ENCODE measurements around the gene EFCAB11. TPM values are rescaled to one million over a fixed set of nuclear protein-coding genes. Genes with fewer than 3 reads are reported as not detected.

EFCAB11 gene
- polyA plus RNA-seq, 3 donors = 2.0 to 4.3 (median 2.1) TPM

GRCh38 chr14:89771251-89771650, 183.3 kb downstream of the EFCAB11 start:
- no CpG with 5 or more reads among the region's 3 CpGs for WGBS (ENCODE audit: insufficient coverage)
- Histone ChIP-seq H3K36me3 (replicated peaks in 1 of 2; ENCODE audit: control insufficient read depth in 1 of 2, insufficient read depth in 2 of 2, low read length in 2 of 2) (no peaks in the 10 kb centered on the region), H3K4me3 (replicated peaks in 1 of 3; ENCODE audit: low read depth in 2 of 3, low read length in 3 of 3) (no peak overlapping the region), H3K9me3 (replicated peaks in 1 of 2; ENCODE audit: control insufficient read depth in 1 of 2, insufficient read depth in 1 of 2, low read length in 2 of 2) (no peaks in the 10 kb centered on the region), H3K9ac (ENCODE audit: insufficient read depth, low read length, poor library complexity, severe bottlenecking) (no peak overlapping the region), H3K79me2 (ENCODE audit: insufficient read depth, low read length) (no peaks in the 10 kb centered on the region), H3K4me2 (replicated peaks; ENCODE audit: extremely low read depth, low read length, poor library complexity, severe bottlenecking) (no peak overlapping the region), H2AFZ (ENCODE audit: insufficient read depth, low read depth, low read length, poor library complexity, severe bottlenecking) (no peak overlapping the region), H3K27me3 (ENCODE audit: control insufficient read depth in 2 of 2, insufficient read depth in 2 of 2, low read length in 2 of 2) (no peaks in the 10 kb centered on the region), H3K27ac (ENCODE audit: low read depth in 1 of 2, low read length in 2 of 2) (no peak overlapping the region), H3K4me1 (ENCODE audit: control insufficient read depth in 1 of 2, insufficient read depth in 2 of 2, low read length in 2 of 2) (peaks cover 56 to 62% of the 10 kb centered on the region in 2 donors), H4K20me1 (ENCODE audit: insufficient read depth, low read length) (no peaks in the 10 kb centered on the region)
- H3K4me1 Mint-ChIP-seq = peaks cover 58% of the 10 kb centered on the region
- no peak for DNase-seq
- peaks cover 0 to 4% (median 1%) of the 10 kb centered on the region in 3 donors for H3K27me3 Mint-ChIP-seq (ENCODE audit: low read depth in 3 of 3)
- H3K27ac Mint-ChIP-seq = peak overlapping the region in 1 of 7 donors; percentile 7
- intact Hi-C loops (cut with micrococcal nuclease) = loop anchor here in 1 of 2 donors (5.0 kb wide), 1 partner anchor 39 kb away; no protein-coding TSS in a partner anchor
- TF ChIP-seq CTCF (IDR thresholded peaks at IDR 0.05) = no peak
- no peak overlapping the region for H3K4me3 Mint-ChIP-seq
- no peaks in the 10 kb centered on the region for H3K36me3 Mint-ChIP-seq
- peaks cover 0 to 5% (median 3%) of the 10 kb centered on the region in 7 donors for H3K9me3 Mint-ChIP-seq

GRCh38 chr14:89767861-89768268, 186.7 kb downstream of the EFCAB11 start:
- H2AFZ ChIP-seq (ENCODE audit: insufficient read depth, low read depth, low read length, poor library complexity, severe bottlenecking) = no peak overlapping the region
- H3K9ac ChIP-seq (ENCODE audit: insufficient read depth, low read length, poor library complexity, severe bottlenecking) = no peak overlapping the region
- peak; percentile 55 to 68 (median 64) for DNase-seq
- no peaks in the 10 kb centered on the region for H3K9me3 ChIP-seq (replicated peaks in 1 of 2; ENCODE audit: control insufficient read depth in 1 of 2, insufficient read depth in 1 of 2, low read length in 2 of 2)
- peak overlapping the region in 3 of 7 donors; percentile 10 to 72 (median 32) for H3K27ac Mint-ChIP-seq
- H3K36me3 ChIP-seq (replicated peaks in 1 of 2; ENCODE audit: control insufficient read depth in 1 of 2, insufficient read depth in 2 of 2, low read length in 2 of 2) = no peaks in the 10 kb centered on the region
- no peak overlapping the region for H3K4me3 ChIP-seq (replicated peaks in 1 of 3; ENCODE audit: low read depth in 2 of 3, low read length in 3 of 3)
- peak overlapping the region in 1 of 2 donors; percentile 33 for H3K27ac ChIP-seq (ENCODE audit: low read depth in 1 of 2, low read length in 2 of 2)
- TF ChIP-seq CTCF (IDR thresholded peaks at IDR 0.05) = peak; percentile 81
- H3K4me1 Mint-ChIP-seq = peaks cover 32% of the 10 kb centered on the region
- H3K27me3 Mint-ChIP-seq (ENCODE audit: low read depth in 3 of 3) = peaks cover 0 to 6% (median 2%) of the 10 kb centered on the region in 3 donors
- H3K36me3 Mint-ChIP-seq = no peaks in the 10 kb centered on the region
- H3K4me2 ChIP-seq (replicated peaks; ENCODE audit: extremely low read depth, low read length, poor library complexity, severe bottlenecking) = no peak overlapping the region
- H3K4me3 Mint-ChIP-seq = no peak overlapping the region
- WGBS (ENCODE audit: insufficient coverage) = no CpG with 5 or more reads among the region's 4 CpGs
- H3K9me3 Mint-ChIP-seq = peaks cover 2 to 4% (median 3%) of the 10 kb centered on the region in 7 donors
- H3K79me2 ChIP-seq (ENCODE audit: insufficient read depth, low read length) = no peaks in the 10 kb centered on the region
- peaks cover 26 to 33% of the 10 kb centered on the region in 2 donors for H3K4me1 ChIP-seq (ENCODE audit: control insufficient read depth in 1 of 2, insufficient read depth in 2 of 2, low read length in 2 of 2)
- intact Hi-C loops (cut with micrococcal nuclease) = loop anchor here in 1 of 2 donors (5.0 kb wide), 1 partner anchor 591 kb away; no protein-coding TSS in a partner anchor
- H4K20me1 ChIP-seq (ENCODE audit: insufficient read depth, low read length) = no peaks in the 10 kb centered on the region
- no peaks in the 10 kb centered on the region for H3K27me3 ChIP-seq (ENCODE audit: control insufficient read depth in 2 of 2, insufficient read depth in 2 of 2, low read length in 2 of 2)
